H1 (cell line): Measurements from ENCODE around the gene TTC6. TPM values are rescaled to one million over a fixed set of nuclear protein-coding genes. Genes with fewer than 3 reads are reported as not detected.

Experiments
- CTCF ChIA-PET: fragments of 300-600 bp; sonication (Branson Sonifier 250); formaldehyde crosslinking; loops from one replicate; lab custom pipeline; 2021; ENCODE audit not compliant: partially characterized antibody; lab: Charles Lee
- POLR2A ChIA-PET: fragments of 300-600 bp; sonication (Branson Sonifier 250); formaldehyde crosslinking; loops from one replicate; lab custom pipeline; 2021; ENCODE audit warnings: inconsistent platforms; ENCODE audit not compliant: partially characterized antibody; lab: Charles Lee
- DNase-seq, 2 experiments: peaks; one replicate each; pipeline versions ENCODE4 v3.0.0 to v3.0.0-alpha.2; 2010 to 2022; ENCODE audit warnings: low spot score in 2 of 2, low read depth in 1 of 2, mixed read lengths in 1 of 2
- FAIRE-seq: peaks from 2 replicates; lab custom pipeline; 2011; peaks lifted over from hg19 to GRCh38; lab: Jason Lieb, UNC
- H2AFZ ChIP-seq: 2 replicates; pipeline ENCODE4 v1.8.1; 2012; ENCODE audit warnings: low read length, inconsistent platforms
- H2AK5ac ChIP-seq: 2 replicates; pipeline ENCODE4 v1.6.1; 2013; ENCODE audit warnings: low read depth, low read length
- H2BK120ac ChIP-seq: replicated peaks from 2 replicates; pipeline ENCODE3; 2013; ENCODE audit warnings: low read depth, low read length, inconsistent platforms
- H2BK12ac ChIP-seq: 2 replicates; pipeline ENCODE4 v1.6.1; 2013; ENCODE audit warnings: low read depth, low read length
- H2BK15ac ChIP-seq: 2 replicates; pipeline ENCODE4 v1.6.1; 2013; ENCODE audit warnings: low read length
- H2BK20ac ChIP-seq: 2 replicates; pipeline ENCODE4 v1.6.1; 2013; ENCODE audit warnings: low read length
- H2BK5ac ChIP-seq: 2 replicates; pipeline ENCODE4 v1.6.1; 2013; ENCODE audit warnings: low read depth, low read length
- H3K14ac ChIP-seq: 2 replicates; pipeline ENCODE4 v1.6.1; 2013; ENCODE audit warnings: inconsistent platforms; ENCODE audit not compliant: insufficient read length
- H3K18ac ChIP-seq: 2 replicates; pipeline ENCODE4 v1.6.1; 2013; ENCODE audit warnings: low read length; ENCODE audit errors: extremely low read depth
- H3K23ac ChIP-seq: 2 replicates; pipeline ENCODE4 v1.6.1; 2013; ENCODE audit warnings: inconsistent platforms; ENCODE audit not compliant: insufficient read length
- H3K23me2 ChIP-seq: 2 replicates; pipeline ENCODE4 v1.6.1; 2013; ENCODE audit warnings: low read depth, low read length
- H3K27ac ChIP-seq: 2 replicates; pipeline ENCODE4 v1.6.1; 2011; ENCODE audit warnings: low read depth, low read length, inconsistent platforms
- H3K27me3 ChIP-seq, 4 experiments: replicated peaks in 1 of 4; 1 replicate in 1 of 4; 2 replicates in 3 of 4; pipeline versions ENCODE4 v1.6.1 to v1.8.1; 2011 to 2013; ENCODE audit warnings: low read length in 3 of 4, mild to moderate bottlenecking in 3 of 4, inconsistent platforms in 2 of 4, mixed read lengths in 2 of 4, moderate library complexity in 1 of 4; ENCODE audit not compliant: control insufficient read depth in 3 of 4, insufficient read depth in 3 of 4; ENCODE audit errors: extremely low read depth in 1 of 4
- H3K36me3 ChIP-seq, 4 experiments: 2 replicates each; pipeline versions ENCODE4 v1.6.1 to v1.8.1; 2011 to 2013; ENCODE audit warnings: mild to moderate bottlenecking in 4 of 4, low read length in 3 of 4, moderate library complexity in 2 of 4, control low read depth in 1 of 4, inconsistent platforms in 1 of 4; ENCODE audit not compliant: insufficient read depth in 4 of 4, control insufficient read depth in 2 of 4
- H3K4ac ChIP-seq: replicated peaks from 2 replicates; pipeline ENCODE3; 2013; ENCODE audit warnings: low read length, low read depth, mixed read lengths, inconsistent platforms; ENCODE audit not compliant: insufficient read length
- H3K4me1 ChIP-seq, 4 experiments: replicated peaks in 1 of 4; 1 replicate in 1 of 4; 2 replicates in 3 of 4; pipeline versions ENCODE4 v1.6.1 to v1.8.1; 2011 to 2013; ENCODE audit warnings: low read length in 3 of 4, inconsistent platforms in 2 of 4, mixed read lengths in 1 of 4; ENCODE audit not compliant: insufficient read depth in 4 of 4, control insufficient read depth in 3 of 4
- H3K4me2 ChIP-seq, 2 experiments: 2 replicates each; pipeline versions ENCODE4 v1.6.1 to v1.8.1; 2011 to 2013; ENCODE audit warnings: low read depth in 2 of 2, low read length in 2 of 2, control low read depth in 1 of 2, inconsistent platforms in 1 of 2, mild to moderate bottlenecking in 1 of 2; ENCODE audit not compliant: insufficient read depth in 1 of 2
- H3K4me3 ChIP-seq, 4 experiments: fragments of 200-600, 300-600 bp in 1 of 4; sonication (generic), shearing (Covaris generic), sonication (Bioruptor Twin) in 1 of 4; 2 replicates each; pipeline versions ENCODE4 v1.5.1 to v1.8.1; 2011 to 2016; ENCODE audit warnings: low read length in 4 of 4, low read depth in 3 of 4, control low read depth in 2 of 4, inconsistent platforms in 2 of 4, mild to moderate bottlenecking in 2 of 4, mixed read lengths in 1 of 4, moderate library complexity in 1 of 4; ENCODE audit not compliant: insufficient read depth in 2 of 4; ENCODE audit errors: extremely low read depth in 1 of 4
- H3K56ac ChIP-seq: replicated peaks from 2 replicates; pipeline ENCODE3; 2013; ENCODE audit warnings: low read depth, mild to moderate bottlenecking, mixed read lengths, low read length, inconsistent platforms; ENCODE audit not compliant: insufficient read length
- H3K79me1 ChIP-seq: 2 replicates; pipeline ENCODE4 v1.6.1; 2013; ENCODE audit warnings: low read depth, low read length, control low read depth
- H3K79me2 ChIP-seq, 2 experiments: 2 replicates each; pipeline versions ENCODE4 v1.6.1 to v1.8.1; 2012 to 2013; ENCODE audit warnings: low read length in 2 of 2, mild to moderate bottlenecking in 2 of 2, inconsistent platforms in 1 of 2; ENCODE audit not compliant: insufficient read depth in 2 of 2, control insufficient read depth in 1 of 2
- H3K9ac ChIP-seq, 4 experiments: replicated peaks in 1 of 4; 1 replicate in 1 of 4; 2 replicates in 3 of 4; pipeline versions ENCODE4 v1.6.1 to v1.8.1; 2011 to 2013; ENCODE audit warnings: low read depth in 3 of 4, low read length in 3 of 4, control low read depth in 2 of 4, mild to moderate bottlenecking in 2 of 4, moderate library complexity in 2 of 4, inconsistent platforms in 1 of 4; ENCODE audit errors: extremely low read depth in 1 of 4
- H3K9me3 ChIP-seq, 2 experiments: 2 replicates each; pipeline versions ENCODE4 v1.6.1 to v1.8.1; 2012 to 2013; ENCODE audit warnings: mild to moderate bottlenecking in 2 of 2, moderate library complexity in 2 of 2, control low read depth in 1 of 2, inconsistent platforms in 1 of 2, low read depth in 1 of 2, low read length in 1 of 2, mixed read lengths in 1 of 2; ENCODE audit not compliant: insufficient read depth in 2 of 2
- H4K20me1 ChIP-seq, 2 experiments: replicated peaks in 1 of 2; 2 replicates each; pipeline versions ENCODE3 to v1.8.1; 2011 to 2013; ENCODE audit warnings: inconsistent platforms in 2 of 2, low read length in 2 of 2, mild to moderate bottlenecking in 1 of 2; ENCODE audit not compliant: insufficient read depth in 2 of 2, control insufficient read depth in 1 of 2
- H4K5ac ChIP-seq: 2 replicates; pipeline ENCODE4 v1.6.1; 2013; ENCODE audit warnings: low read length, low read depth, mixed read lengths, inconsistent platforms; ENCODE audit not compliant: insufficient read length
- H4K8ac ChIP-seq: 2 replicates; pipeline ENCODE4 v1.8.0; 2013; ENCODE audit warnings: mild to moderate bottlenecking, moderate library complexity, low read length, inconsistent platforms; ENCODE audit not compliant: insufficient read depth; ENCODE audit errors: extremely low read depth
- H4K91ac ChIP-seq: replicated peaks from 2 replicates; pipeline ENCODE3; 2013; ENCODE audit warnings: low read length, mixed read lengths, inconsistent platforms; ENCODE audit not compliant: insufficient read length
- BRCA1 ChIP-seq: IDR thresholded peaks from 2 replicates; pipeline ENCODE4 v1.6.1; 2012; ENCODE audit warnings: low read depth, low read length, improper control_type of control experiment
- CTBP2 ChIP-seq: IDR thresholded peaks from 2 replicates; pipeline ENCODE4 v1.7.0; 2011; ENCODE audit warnings: borderline replicate concordance, mild to moderate bottlenecking, moderate library complexity, mixed read lengths, low read length; ENCODE audit not compliant: insufficient read depth, insufficient read length
- GTF2F1 ChIP-seq: IDR thresholded peaks from 2 replicates; pipeline ENCODE4 v1.6.1; 2012; ENCODE audit warnings: low read depth, low read length, improper control_type of control experiment, borderline replicate concordance
- RNF2 ChIP-seq: fragments of 200-900, 300-1000 bp; sonication (generic); IDR thresholded peaks from 2 replicates; pipeline ENCODE4 v1.7.1; 2016; ENCODE audit warnings: borderline replicate concordance, low read depth, mild to moderate bottlenecking, antibody characterized with exemption, low read length; ENCODE audit not compliant: poor library complexity, severe bottlenecking; ENCODE audit errors: missing control alignments
- RXRA ChIP-seq: IDR thresholded peaks from 2 replicates; pipeline ENCODE4 v1.6.1; 2011; ENCODE audit warnings: low read depth, mild to moderate bottlenecking, low read length, moderate library complexity; ENCODE audit not compliant: insufficient read depth
- SP1 ChIP-seq: IDR thresholded peaks from 2 replicates; pipeline ENCODE4 v1.6.1; 2011; ENCODE audit warnings: low read depth, low read length
- SUZ12 ChIP-seq: fragments of 200-600 bp; sonication (generic); IDR thresholded peaks from 2 replicates; pipeline ENCODE4 v1.6.1; 2012; ENCODE audit warnings: mild to moderate bottlenecking, inconsistent platforms, low read length, moderate library complexity, mixed read lengths
- YY1 ChIP-seq: IDR thresholded peaks from 2 replicates; pipeline ENCODE4 v1.6.1; 2011; ENCODE audit warnings: low read depth, mild to moderate bottlenecking, low read length
- WGBS, 2 experiments: shearing (Covaris generic) in 1 of 2; methylation state at CpG; one replicate each; pipeline versions ENCODE4 v1.1.6 to v1.1.7; 2013 to 2015; ENCODE audit warnings: low lambda C conversion rate in 2 of 2, mixed read lengths in 2 of 2, inconsistent platforms in 1 of 2, low coverage in 1 of 2, missing lambda C conversion rate in 1 of 2; ENCODE audit not compliant: insufficient replicate concordance in 2 of 2, insufficient coverage in 1 of 2, insufficient read length in 1 of 2; ENCODE audit errors: extremely low coverage in 1 of 2, missing lambda C conversion rate in 1 of 2; 5-methylcytosine and 5-hydroxymethylcytosine counted together
- polyA plus RNA-seq, 7 experiments: library from polyadenylated mRNA; depleted of rRNA in 3 of 7; stranded (reverse) in 5 of 7; unstranded in 2 of 7; fragments of >200 nt in 5 of 7; fragments of 200-250 nt in 2 of 7; gene quantifications; 1 replicate in 5 of 7; 2 replicates in 1 of 7; 4 replicates in 1 of 7; pipeline versions ENCODE4 v1.2.1 to v1.2.3, GENCODE V29; 2011 to 2013; ENCODE audit warnings: missing spikeins in 2 of 7, mixed read lengths in 2 of 7
- total RNA-seq: library from RNA; stranded (reverse); fragmentation: NEBNext Ultra II Directional; extraction: Animal tissue kit (Norgen Biotek cat#: 25700); gene quantifications from 2 replicates; pipeline ENCODE4 v1.2.1, GENCODE V29; 2021
- TF ChIP-seq, protein P1 (sequence below): IDR thresholded peaks from 2 replicates; pipeline ENCODE4 v1.6.1; 2012; ENCODE audit warnings: inconsistent platforms
- TF ChIP-seq, protein P2 (sequence below): IDR thresholded peaks from 2 replicates; pipeline ENCODE4 v1.6.1; 2012; ENCODE audit warnings: inconsistent platforms

The TTC6 gene
- total and polyA plus RNA-seq, 2 of the 8 experiments (the other 6 are each of a cell fraction or from before 2014, with no cell fraction given) = 0.02 TPM; not detected in 1

DNA sequence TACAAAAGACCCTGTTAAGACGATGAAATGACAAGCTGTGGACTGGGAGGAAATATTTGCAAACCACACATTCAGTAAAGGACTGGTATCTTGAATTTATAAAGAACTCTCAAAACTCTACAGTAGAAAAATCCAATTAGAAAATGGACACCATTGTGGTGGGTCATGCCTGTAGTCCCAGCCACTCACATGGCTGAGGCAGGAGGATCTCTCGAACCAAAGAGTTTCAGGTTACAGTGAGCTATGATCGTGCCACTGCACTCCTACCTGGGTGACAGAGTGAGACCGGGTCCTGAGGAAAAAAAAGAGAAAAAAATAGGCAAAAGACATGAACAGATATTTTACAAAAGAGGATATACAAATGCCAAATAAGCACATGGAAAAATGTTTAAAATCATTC is 41.9 kb downstream of the TTC6 start:
- Histone ChIP-seq H3K14ac (no peak overlapping the region), H2BK12ac (no peak overlapping the region), H3K27me3 (no peaks in the 10 kb centered on the region), H3K23ac (no peak overlapping the region), H2BK5ac (no peak overlapping the region), H3K9ac (no peak overlapping the region), H4K8ac (no peak overlapping the region), H3K18ac (no peak overlapping the region), H2AFZ (no peak overlapping the region), H3K4me2 (no peak overlapping the region), H3K36me3 (no peaks in the 10 kb centered on the region), H2AK5ac (no peak overlapping the region), H2BK20ac (no peak overlapping the region), H4K91ac (no peak overlapping the region), H3K4me3 (no peak overlapping the region), H2BK15ac (no peak overlapping the region), H3K56ac (no peak overlapping the region), H3K79me1 (no peaks in the 10 kb centered on the region), H3K4ac (no peak overlapping the region), H3K23me2 (no peaks in the 10 kb centered on the region), H3K9me3 (no peaks in the 10 kb centered on the region), H4K20me1 (no peaks in the 10 kb centered on the region), H4K5ac (no peak overlapping the region), H3K27ac (no peak overlapping the region), H3K4me1 (no peaks in the 10 kb centered on the region), H3K79me2 (no peaks in the 10 kb centered on the region), H2BK120ac (no peak overlapping the region)
- 86% methylated on average over 4 of the region's 4 CpGs; no CpG with 5 or more reads in 1 of the 2 experiments for WGBS, 2 experiments
- FAIRE-seq = no peak
- CTCF ChIA-PET = no interaction called here
- TF ChIP-seq RNF2 = no peak
- TF ChIP-seq, protein P1, sequence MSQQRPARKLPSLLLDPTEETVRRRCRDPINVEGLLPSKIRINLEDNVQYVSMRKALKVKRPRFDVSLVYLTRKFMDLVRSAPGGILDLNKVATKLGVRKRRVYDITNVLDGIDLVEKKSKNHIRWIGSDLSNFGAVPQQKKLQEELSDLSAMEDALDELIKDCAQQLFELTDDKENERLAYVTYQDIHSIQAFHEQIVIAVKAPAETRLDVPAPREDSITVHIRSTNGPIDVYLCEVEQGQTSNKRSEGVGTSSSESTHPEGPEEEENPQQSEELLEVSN = 0 out of 2 replicates have a peak, but pooled peaks have one; percentile 26
- no peak for TF ChIP-seq YY1
- no peak for TF ChIP-seq SUZ12
- TF ChIP-seq SP1 = no peak
- no peak for TF ChIP-seq CTBP2
- TF ChIP-seq GTF2F1 = no peak
- no peak for TF ChIP-seq BRCA1
- TF ChIP-seq RXRA = no peak
- TF ChIP-seq, protein P2, sequence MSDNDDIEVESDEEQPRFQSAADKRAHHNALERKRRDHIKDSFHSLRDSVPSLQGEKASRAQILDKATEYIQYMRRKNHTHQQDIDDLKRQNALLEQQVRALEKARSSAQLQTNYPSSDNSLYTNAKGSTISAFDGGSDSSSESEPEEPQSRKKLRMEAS = peak; percentile 50
- POLR2A ChIA-PET = no interaction called here
- no peak for DNase-seq
